C4-2B (cell line): ENCODE measurements around the gene SELENOO.

ENCODE experiments used
- ZFX ChIP-seq: fragments of 450-650 bp; IDR thresholded peaks from 2 replicates; pipeline ENCODE4 v1.6.1; 2017
- TF ChIP-seq, protein P1 (sequence below): fragments of 450-650 bp; conservative IDR thresholded peaks from 2 replicates; pipeline ENCODE4 v1.5.1; 2017; ENCODE audit warnings: mild to moderate bottlenecking

DNA sequence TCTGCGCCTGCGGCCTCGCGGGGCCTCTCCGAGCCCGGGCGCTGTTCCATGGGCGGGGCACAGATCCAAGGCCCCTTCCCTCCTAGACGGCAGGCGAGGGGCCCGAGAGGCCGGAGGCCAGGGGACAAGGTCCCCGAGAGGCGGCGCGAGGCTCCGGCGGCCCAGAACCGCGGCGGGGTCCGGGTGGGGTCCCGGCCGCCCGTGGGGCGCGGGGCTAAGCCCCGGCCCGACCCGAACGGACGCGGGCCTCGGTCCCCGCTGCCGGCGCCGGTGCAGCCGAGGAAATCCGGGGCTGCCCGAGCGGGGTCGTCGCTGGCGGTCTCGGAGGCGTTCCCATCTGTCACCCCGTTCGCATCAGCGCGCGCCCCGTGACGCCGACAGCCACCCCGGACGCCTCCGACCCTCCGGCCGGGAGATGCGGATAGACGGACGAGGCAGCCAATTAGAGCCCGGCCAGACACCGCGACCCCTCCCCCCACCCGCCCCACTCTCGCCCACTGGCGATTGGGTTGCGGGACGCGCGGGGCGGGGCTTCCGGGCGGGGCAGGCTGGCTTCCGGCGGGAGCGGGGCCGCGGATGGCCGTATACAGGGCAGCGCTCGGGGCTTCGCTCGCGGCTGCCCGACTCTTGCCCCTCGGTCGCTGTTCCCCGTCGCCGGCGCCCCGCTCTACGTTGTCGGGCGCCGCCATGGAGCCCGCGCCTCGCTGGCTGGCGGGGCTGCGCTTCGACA, at the start of gene SELENOO:
- TF ChIP-seq, protein P1, sequence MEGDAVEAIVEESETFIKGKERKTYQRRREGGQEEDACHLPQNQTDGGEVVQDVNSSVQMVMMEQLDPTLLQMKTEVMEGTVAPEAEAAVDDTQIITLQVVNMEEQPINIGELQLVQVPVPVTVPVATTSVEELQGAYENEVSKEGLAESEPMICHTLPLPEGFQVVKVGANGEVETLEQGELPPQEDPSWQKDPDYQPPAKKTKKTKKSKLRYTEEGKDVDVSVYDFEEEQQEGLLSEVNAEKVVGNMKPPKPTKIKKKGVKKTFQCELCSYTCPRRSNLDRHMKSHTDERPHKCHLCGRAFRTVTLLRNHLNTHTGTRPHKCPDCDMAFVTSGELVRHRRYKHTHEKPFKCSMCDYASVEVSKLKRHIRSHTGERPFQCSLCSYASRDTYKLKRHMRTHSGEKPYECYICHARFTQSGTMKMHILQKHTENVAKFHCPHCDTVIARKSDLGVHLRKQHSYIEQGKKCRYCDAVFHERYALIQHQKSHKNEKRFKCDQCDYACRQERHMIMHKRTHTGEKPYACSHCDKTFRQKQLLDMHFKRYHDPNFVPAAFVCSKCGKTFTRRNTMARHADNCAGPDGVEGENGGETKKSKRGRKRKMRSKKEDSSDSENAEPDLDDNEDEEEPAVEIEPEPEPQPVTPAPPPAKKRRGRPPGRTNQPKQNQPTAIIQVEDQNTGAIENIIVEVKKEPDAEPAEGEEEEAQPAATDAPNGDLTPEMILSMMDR, result no peak
- no peak for TF ChIP-seq ZFX
